Astrocyte (in vitro differentiated cells and primary cell): ENCODE data around the gene APOA5. TPM values are rescaled to one million over a fixed set of nuclear protein-coding genes. Genes with fewer than 3 reads are reported as not detected.

ENCODE experiments used
- DNase-seq: peaks from one replicate; pipeline ENCODE4 v3.0.0-alpha.2; 2010; ENCODE audit warnings: low read depth
- FAIRE-seq: peaks from 2 replicates; lab custom pipeline; 2011; peaks lifted over from hg19 to GRCh38; lab: Jason Lieb, UNC
- H2AFZ ChIP-seq: 2 replicates; pipeline ENCODE4 v1.6.0; 2012; ENCODE audit warnings: low read depth, low read length, inconsistent platforms
- H3K27ac ChIP-seq: 2 replicates; pipeline ENCODE4 v1.5.1; 2011; ENCODE audit warnings: low read depth, low read length, inconsistent platforms
- H3K27me3 ChIP-seq: 2 replicates; pipeline ENCODE4 v1.6.0; 2011; ENCODE audit warnings: low read length, inconsistent platforms; ENCODE audit not compliant: insufficient read depth
- H3K36me3 ChIP-seq: 2 replicates; pipeline ENCODE4 v1.5.1; 2011; ENCODE audit warnings: low read length, inconsistent platforms; ENCODE audit not compliant: insufficient read depth
- H3K4me1 ChIP-seq: 2 replicates; pipeline ENCODE4 v1.5.1; 2011; ENCODE audit warnings: low read length, inconsistent platforms; ENCODE audit not compliant: insufficient read depth
- H3K4me2 ChIP-seq: 2 replicates; pipeline ENCODE4 v1.6.0; 2012; ENCODE audit warnings: low read length, inconsistent platforms
- H3K4me3 ChIP-seq: 2 replicates; pipeline ENCODE4 v1.5.1; 2011; ENCODE audit warnings: low read depth, mild to moderate bottlenecking, low read length, inconsistent platforms; ENCODE audit not compliant: insufficient read depth
- H3K79me2 ChIP-seq: 2 replicates; pipeline ENCODE4 v1.6.0; 2012; ENCODE audit warnings: mild to moderate bottlenecking, low read length, inconsistent platforms; ENCODE audit not compliant: insufficient read depth
- H3K9ac ChIP-seq: 2 replicates; pipeline ENCODE4 v1.6.0; 2012; ENCODE audit warnings: mild to moderate bottlenecking, low read length, inconsistent platforms
- H3K9me3 ChIP-seq: 2 replicates; pipeline ENCODE4 v1.5.1; 2012; ENCODE audit warnings: low read depth, mild to moderate bottlenecking, low read length, inconsistent platforms; ENCODE audit not compliant: insufficient read depth
- H4K20me1 ChIP-seq: 2 replicates; pipeline ENCODE4 v1.6.0; 2012; ENCODE audit warnings: low read length, inconsistent platforms; ENCODE audit not compliant: insufficient read depth
- H3K27ac Mint-ChIP-seq: one replicate; pipeline ENCODE4 v1.8.0; 2021; ENCODE audit warnings: mild to moderate bottlenecking, mixed read lengths; ENCODE audit not compliant: unreplicated experiment
- H3K27me3 Mint-ChIP-seq: one replicate; pipeline ENCODE4 v1.8.0; 2021; ENCODE audit warnings: low read depth, mixed read lengths; ENCODE audit not compliant: unreplicated experiment
- H3K36me3 Mint-ChIP-seq: one replicate; pipeline ENCODE4 v1.8.0; 2021; ENCODE audit warnings: low read depth, mixed read lengths; ENCODE audit not compliant: unreplicated experiment
- H3K4me1 Mint-ChIP-seq: one replicate; pipeline ENCODE4 v1.8.0; 2021; ENCODE audit warnings: low read depth, mixed read lengths; ENCODE audit not compliant: unreplicated experiment
- H3K4me3 Mint-ChIP-seq: one replicate; pipeline ENCODE4 v1.8.0; 2021; ENCODE audit warnings: mild to moderate bottlenecking, moderate library complexity, mixed read lengths; ENCODE audit not compliant: unreplicated experiment
- H3K9me3 Mint-ChIP-seq: one replicate; pipeline ENCODE4 v1.8.0; 2021; ENCODE audit warnings: mild to moderate bottlenecking, mixed read lengths; ENCODE audit not compliant: unreplicated experiment
- EZH2 ChIP-seq: IDR thresholded peaks from 2 replicates; pipeline ENCODE4 v1.6.1; 2012; ENCODE audit warnings: mild to moderate bottlenecking, low read length, inconsistent platforms; ENCODE audit not compliant: insufficient read depth
- total RNA-seq: library from RNA; stranded (reverse); gene quantifications from 2 replicates; pipeline ENCODE4 v1.2.1, GENCODE V29; 2021
- TF ChIP-seq, protein P1 (sequence below): IDR thresholded peaks from 2 replicates; pipeline ENCODE4 v1.5.1; 2011; ENCODE audit warnings: low read depth, mild to moderate bottlenecking, inconsistent platforms, low read length, moderate library complexity; ENCODE audit not compliant: insufficient read depth

APOA5 gene
- total RNA-seq, 1 donor from 2014 or later, result not detected

DNA sequence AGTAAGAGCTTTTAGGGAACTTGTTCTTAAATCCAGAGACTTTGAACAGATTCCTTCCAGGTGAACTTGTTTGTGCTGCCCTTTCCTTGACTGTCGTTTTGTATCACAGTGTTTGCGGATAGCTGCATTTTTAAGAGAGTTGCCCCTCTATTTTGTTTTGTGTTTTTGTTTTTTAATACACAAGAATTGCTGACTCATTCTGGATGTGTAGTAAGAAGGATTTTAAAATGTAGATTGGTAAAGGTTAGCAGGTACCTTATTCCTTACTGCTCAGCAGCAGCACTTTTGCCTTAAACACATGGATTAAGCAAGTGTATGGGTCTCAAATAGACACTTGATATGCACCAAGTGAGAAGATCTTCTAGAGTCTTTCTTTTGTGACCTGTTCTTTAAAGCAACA is 8.9 kb upstream of the APOA5 start:
- Histone ChIP-seq H3K4me3 (no peak overlapping the region), H3K4me1 (no peaks in the 10 kb centered on the region), H3K9me3 (no peaks in the 10 kb centered on the region), H3K9ac (no peak overlapping the region), H3K27ac (no peak overlapping the region), H2AFZ (no peak overlapping the region), H3K79me2 (no peaks in the 10 kb centered on the region), H3K4me2 (no peak overlapping the region), H3K36me3 (no peaks in the 10 kb centered on the region), H3K27me3 (peaks cover 11% of the 10 kb centered on the region), H4K20me1 (no peaks in the 10 kb centered on the region)
- Mint-ChIP-seq H3K27ac (no peak overlapping the region), H3K4me3 (no peak overlapping the region), H3K36me3 (no peaks in the 10 kb centered on the region), H3K27me3 (peaks cover 3% of the 10 kb centered on the region), H3K4me1 (no peaks in the 10 kb centered on the region), H3K9me3 (no peaks in the 10 kb centered on the region)
- DNase-seq, result no peak
- no peak for FAIRE-seq
- TF ChIP-seq, protein P1, sequence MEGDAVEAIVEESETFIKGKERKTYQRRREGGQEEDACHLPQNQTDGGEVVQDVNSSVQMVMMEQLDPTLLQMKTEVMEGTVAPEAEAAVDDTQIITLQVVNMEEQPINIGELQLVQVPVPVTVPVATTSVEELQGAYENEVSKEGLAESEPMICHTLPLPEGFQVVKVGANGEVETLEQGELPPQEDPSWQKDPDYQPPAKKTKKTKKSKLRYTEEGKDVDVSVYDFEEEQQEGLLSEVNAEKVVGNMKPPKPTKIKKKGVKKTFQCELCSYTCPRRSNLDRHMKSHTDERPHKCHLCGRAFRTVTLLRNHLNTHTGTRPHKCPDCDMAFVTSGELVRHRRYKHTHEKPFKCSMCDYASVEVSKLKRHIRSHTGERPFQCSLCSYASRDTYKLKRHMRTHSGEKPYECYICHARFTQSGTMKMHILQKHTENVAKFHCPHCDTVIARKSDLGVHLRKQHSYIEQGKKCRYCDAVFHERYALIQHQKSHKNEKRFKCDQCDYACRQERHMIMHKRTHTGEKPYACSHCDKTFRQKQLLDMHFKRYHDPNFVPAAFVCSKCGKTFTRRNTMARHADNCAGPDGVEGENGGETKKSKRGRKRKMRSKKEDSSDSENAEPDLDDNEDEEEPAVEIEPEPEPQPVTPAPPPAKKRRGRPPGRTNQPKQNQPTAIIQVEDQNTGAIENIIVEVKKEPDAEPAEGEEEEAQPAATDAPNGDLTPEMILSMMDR, result no peak
- no peak for TF ChIP-seq EZH2

- H3K79me2 ChIP-seq, result no peaks in the 10 kb centered on the region
- Mint-ChIP-seq H3K4me1 (peaks cover 2% of the 10 kb centered on the region), H3K9me3 (no peaks in the 10 kb centered on the region), H3K36me3 (no peaks in the 10 kb centered on the region), H3K27me3 (no peaks in the 10 kb centered on the region), H3K27ac (no peak overlapping the region), H3K4me3 (no peak overlapping the region)
- H3K9ac ChIP-seq, result no peak overlapping the region
- H3K9me3 ChIP-seq, result no peaks in the 10 kb centered on the region
- TF ChIP-seq, protein P1, result no peak
- no peak for TF ChIP-seq EZH2
- peaks cover 3% of the 10 kb centered on the region for H3K4me1 ChIP-seq
- H3K27ac ChIP-seq, result no peak overlapping the region
- H4K20me1 ChIP-seq, result no peaks in the 10 kb centered on the region
- H3K27me3 ChIP-seq, result peaks cover 6% of the 10 kb centered on the region
- no peaks in the 10 kb centered on the region for H3K36me3 ChIP-seq
- H3K4me2 ChIP-seq, result no peak overlapping the region
- DNase-seq (no peak), FAIRE-seq (no peak)
- no peak overlapping the region for H2AFZ ChIP-seq
- no peak overlapping the region for H3K4me3 ChIP-seq
Measured at GRCh38 chr11:116798368-116798767, 6.7 kb upstream of the APOA5 start.

DNA sequence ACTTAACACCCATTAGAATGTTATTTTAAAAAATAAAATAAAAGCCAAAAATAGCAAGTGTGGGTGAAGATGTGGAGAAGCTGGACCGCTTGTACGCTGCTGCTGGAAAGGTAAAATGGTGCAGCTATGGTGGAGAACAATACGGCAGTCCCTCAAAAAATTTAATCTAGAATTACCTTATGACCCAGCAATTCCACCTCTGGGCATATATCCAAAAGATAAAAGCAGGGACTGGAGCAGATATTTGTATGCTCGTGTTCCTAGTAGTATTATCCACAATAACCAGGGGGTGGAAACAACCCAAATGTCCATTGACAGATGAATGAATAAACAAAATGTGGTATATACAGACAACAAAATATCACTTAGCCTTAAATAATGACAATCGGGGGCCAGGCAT is 6.1 kb upstream of the APOA5 start:
- no peak overlapping the region for H3K27ac Mint-ChIP-seq
- Histone ChIP-seq H3K4me1 (peaks cover 5% of the 10 kb centered on the region), H3K9me3 (no peaks in the 10 kb centered on the region), H3K36me3 (no peaks in the 10 kb centered on the region), H3K4me2 (no peak overlapping the region), H3K27ac (no peak overlapping the region), H3K4me3 (no peak overlapping the region), H2AFZ (no peak overlapping the region), H4K20me1 (no peaks in the 10 kb centered on the region), H3K27me3 (peaks cover 6% of the 10 kb centered on the region), H3K9ac (no peak overlapping the region), H3K79me2 (no peaks in the 10 kb centered on the region)
- H3K27me3 Mint-ChIP-seq, result no peaks in the 10 kb centered on the region
- TF ChIP-seq EZH2, result no peak
- TF ChIP-seq, protein P1, result no peak
- FAIRE-seq, result no peak
- no peaks in the 10 kb centered on the region for H3K9me3 Mint-ChIP-seq
- peaks cover 6% of the 10 kb centered on the region for H3K4me1 Mint-ChIP-seq
- no peak overlapping the region for H3K4me3 Mint-ChIP-seq
- DNase-seq, result no peak
- no peaks in the 10 kb centered on the region for H3K36me3 Mint-ChIP-seq
